ENCODE results near the gene RNU6-9.

DNA sequence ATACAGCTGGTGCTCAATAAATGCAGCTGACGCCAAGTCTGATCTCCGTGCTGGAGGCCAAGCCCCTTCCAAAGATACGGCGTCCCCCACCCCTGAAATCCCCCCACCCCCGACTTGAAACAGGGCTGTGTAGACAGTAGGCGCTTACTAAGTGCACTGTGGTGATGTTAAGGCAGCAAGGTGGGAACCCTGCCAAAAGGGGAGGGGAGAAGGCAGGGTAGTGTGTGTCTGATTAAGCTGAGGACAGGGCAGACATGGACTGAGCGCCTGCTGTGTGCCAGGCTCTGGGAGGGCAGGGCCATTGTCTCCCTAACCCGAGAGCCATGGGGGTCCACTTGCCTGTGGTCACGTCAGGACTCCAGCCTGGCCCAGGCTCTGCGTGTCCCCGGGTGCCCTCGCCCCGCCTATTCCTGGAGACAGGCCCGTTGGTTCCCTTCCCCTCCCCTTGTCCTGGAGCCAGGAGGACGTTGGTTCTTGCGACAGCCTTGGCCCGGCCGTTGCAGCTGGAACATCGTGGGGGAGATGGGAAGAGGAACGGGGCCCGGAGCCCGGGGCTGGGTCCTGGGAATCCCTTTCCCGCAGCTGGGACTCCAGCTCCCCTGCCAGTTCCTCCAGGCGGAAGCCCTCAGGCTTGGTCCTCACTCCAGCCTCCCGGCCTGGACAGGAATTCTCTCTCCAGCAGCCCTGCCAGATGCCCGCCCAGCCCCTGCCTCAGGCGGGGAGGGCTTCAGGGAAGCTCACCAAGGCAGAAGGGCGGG, 42.9 kb upstream of the RNU6-9 start:
- TF ChIP-seq POLR2A (IDR thresholded peaks at IDR 0.05), result no peak
- TF ChIP-seq, protein P1, sequence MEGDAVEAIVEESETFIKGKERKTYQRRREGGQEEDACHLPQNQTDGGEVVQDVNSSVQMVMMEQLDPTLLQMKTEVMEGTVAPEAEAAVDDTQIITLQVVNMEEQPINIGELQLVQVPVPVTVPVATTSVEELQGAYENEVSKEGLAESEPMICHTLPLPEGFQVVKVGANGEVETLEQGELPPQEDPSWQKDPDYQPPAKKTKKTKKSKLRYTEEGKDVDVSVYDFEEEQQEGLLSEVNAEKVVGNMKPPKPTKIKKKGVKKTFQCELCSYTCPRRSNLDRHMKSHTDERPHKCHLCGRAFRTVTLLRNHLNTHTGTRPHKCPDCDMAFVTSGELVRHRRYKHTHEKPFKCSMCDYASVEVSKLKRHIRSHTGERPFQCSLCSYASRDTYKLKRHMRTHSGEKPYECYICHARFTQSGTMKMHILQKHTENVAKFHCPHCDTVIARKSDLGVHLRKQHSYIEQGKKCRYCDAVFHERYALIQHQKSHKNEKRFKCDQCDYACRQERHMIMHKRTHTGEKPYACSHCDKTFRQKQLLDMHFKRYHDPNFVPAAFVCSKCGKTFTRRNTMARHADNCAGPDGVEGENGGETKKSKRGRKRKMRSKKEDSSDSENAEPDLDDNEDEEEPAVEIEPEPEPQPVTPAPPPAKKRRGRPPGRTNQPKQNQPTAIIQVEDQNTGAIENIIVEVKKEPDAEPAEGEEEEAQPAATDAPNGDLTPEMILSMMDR (IDR thresholded peaks at IDR 0.05), result no peak
